ENCODE measurements around the gene ERBB4. TPM values are rescaled to one million over a fixed set of nuclear protein-coding genes. Genes with fewer than 3 reads are reported as not detected.

ERBB4 gene
- total RNA-seq, 1 donor from 2014 or later = 2.8 TPM

DNA sequence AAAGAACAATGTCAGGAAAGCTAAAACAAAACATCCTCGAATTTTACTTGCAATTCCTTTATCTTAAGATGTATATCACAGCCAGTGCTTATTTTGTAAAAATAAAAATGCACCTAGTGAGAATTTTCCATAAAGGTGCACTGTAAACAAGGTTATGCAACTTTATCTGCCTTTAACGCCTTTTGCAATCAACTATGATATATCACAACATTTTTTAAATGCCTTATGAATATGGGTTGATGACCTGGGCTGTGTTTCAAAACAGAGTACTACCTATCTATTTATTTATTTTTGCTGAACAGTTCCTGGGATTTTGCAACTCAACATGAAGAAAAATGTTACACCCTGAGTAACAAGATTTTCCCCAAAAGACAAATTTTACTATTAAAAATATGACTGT lies 1112.4 kb downstream of the ERBB4 start:
- Mint-ChIP-seq H3K27me3 (ENCODE audit: unreplicated experiment) (no peaks in the 10 kb centered on the region), H3K27ac (ENCODE audit: unreplicated experiment) (no peak overlapping the region), H3K36me3 (ENCODE audit: unreplicated experiment) (no peaks in the 10 kb centered on the region), H3K4me1 (ENCODE audit: unreplicated experiment) (peaks cover 5% of the 10 kb centered on the region), H3K9me3 (ENCODE audit: unreplicated experiment) (no peaks in the 10 kb centered on the region), H3K4me3 (ENCODE audit: unreplicated experiment) (no peak overlapping the region)
- no peak for DNase-seq (ENCODE audit: extremely low spot score, unreplicated experiment)
- TF ChIP-seq, protein P1, sequence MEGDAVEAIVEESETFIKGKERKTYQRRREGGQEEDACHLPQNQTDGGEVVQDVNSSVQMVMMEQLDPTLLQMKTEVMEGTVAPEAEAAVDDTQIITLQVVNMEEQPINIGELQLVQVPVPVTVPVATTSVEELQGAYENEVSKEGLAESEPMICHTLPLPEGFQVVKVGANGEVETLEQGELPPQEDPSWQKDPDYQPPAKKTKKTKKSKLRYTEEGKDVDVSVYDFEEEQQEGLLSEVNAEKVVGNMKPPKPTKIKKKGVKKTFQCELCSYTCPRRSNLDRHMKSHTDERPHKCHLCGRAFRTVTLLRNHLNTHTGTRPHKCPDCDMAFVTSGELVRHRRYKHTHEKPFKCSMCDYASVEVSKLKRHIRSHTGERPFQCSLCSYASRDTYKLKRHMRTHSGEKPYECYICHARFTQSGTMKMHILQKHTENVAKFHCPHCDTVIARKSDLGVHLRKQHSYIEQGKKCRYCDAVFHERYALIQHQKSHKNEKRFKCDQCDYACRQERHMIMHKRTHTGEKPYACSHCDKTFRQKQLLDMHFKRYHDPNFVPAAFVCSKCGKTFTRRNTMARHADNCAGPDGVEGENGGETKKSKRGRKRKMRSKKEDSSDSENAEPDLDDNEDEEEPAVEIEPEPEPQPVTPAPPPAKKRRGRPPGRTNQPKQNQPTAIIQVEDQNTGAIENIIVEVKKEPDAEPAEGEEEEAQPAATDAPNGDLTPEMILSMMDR (IDR thresholded peaks at IDR 0.05) = no peak

DNA sequence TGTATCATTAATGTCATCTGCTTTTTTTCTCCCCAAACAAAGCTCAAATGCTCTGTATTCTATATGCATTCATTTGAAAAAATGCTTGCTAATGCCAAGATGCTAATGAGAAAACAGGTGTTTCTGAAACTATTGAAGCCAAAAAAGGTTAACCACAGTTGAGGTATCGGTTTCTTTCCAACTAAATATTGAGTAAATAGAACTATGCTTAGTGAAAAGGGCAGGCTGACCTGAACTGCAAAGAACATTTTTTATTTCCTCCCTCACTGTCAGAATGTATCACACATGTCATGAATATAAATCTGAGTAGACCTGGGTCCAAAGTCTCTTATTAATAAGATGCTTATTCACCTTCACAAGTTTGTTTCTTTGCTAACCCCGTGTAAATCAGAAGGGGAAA lies 1115.6 kb downstream of the ERBB4 start:
- no peak for DNase-seq (ENCODE audit: extremely low spot score, unreplicated experiment)
- Mint-ChIP-seq H3K4me3 (ENCODE audit: unreplicated experiment) (no peak overlapping the region), H3K36me3 (ENCODE audit: unreplicated experiment) (no peaks in the 10 kb centered on the region), H3K9me3 (ENCODE audit: unreplicated experiment) (no peaks in the 10 kb centered on the region), H3K27me3 (ENCODE audit: unreplicated experiment) (no peaks in the 10 kb centered on the region), H3K4me1 (ENCODE audit: unreplicated experiment) (no peaks in the 10 kb centered on the region), H3K27ac (ENCODE audit: unreplicated experiment) (no peak overlapping the region)
- TF ChIP-seq, protein P1 (IDR thresholded peaks at IDR 0.05) = no peak

DNA sequence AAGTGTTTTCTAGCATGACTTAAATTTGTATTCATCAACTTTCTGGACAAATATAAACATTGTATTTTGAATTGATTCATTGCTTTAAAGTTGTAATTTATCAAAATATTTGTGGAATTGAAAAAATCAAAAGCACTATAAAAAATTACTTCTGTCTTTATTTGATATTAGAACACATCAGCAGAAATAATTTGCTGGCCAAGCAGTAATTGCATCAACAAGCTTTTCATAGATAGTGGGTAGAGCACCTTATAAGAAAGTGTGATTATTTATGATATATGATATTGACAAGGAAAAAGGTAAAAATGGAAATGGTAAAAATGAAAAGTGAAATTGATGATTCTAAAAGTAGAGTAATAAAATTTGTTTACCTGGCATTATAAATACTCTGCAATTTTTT lies 1121.1 kb downstream of the ERBB4 start:
- no peaks in the 10 kb centered on the region for H3K36me3 Mint-ChIP-seq (ENCODE audit: unreplicated experiment)

DNA sequence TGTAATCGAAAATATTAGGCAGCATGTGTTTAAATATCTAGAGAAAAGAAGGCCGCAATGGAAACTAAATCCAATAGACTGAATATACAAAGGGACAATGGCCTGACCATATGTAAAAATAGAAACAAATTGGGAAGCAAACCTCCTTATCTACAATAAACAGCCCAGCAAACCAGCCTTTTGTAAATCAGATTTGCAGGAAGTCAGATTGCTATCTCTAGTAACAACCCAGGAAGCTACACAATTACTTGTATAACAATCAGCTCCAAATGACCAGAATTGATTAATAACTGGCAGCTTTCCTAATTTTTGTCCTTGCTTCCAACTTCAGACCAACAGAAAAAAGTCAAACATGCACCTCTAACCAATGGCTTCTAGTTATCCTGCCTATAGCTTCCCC lies 1122.2 kb downstream of the ERBB4 start:
- no peaks in the 10 kb centered on the region for H3K9me3 Mint-ChIP-seq (ENCODE audit: unreplicated experiment)
- DNase-seq (ENCODE audit: extremely low spot score, unreplicated experiment) = no peak

More for the DNA sequence above, 1121.1 kb downstream of the ERBB4 start:
- no peak overlapping the region for H3K27ac Mint-ChIP-seq (ENCODE audit: unreplicated experiment)
- no peaks in the 10 kb centered on the region for H3K27me3 Mint-ChIP-seq (ENCODE audit: unreplicated experiment)
- no peak overlapping the region for H3K4me3 Mint-ChIP-seq (ENCODE audit: unreplicated experiment)
- H3K9me3 Mint-ChIP-seq (ENCODE audit: unreplicated experiment) = no peaks in the 10 kb centered on the region
- no peak for DNase-seq (ENCODE audit: extremely low spot score, unreplicated experiment)
- H3K4me1 Mint-ChIP-seq (ENCODE audit: unreplicated experiment) = no peaks in the 10 kb centered on the region
- TF ChIP-seq, protein P1 (IDR thresholded peaks at IDR 0.05) = no peak

DNA sequence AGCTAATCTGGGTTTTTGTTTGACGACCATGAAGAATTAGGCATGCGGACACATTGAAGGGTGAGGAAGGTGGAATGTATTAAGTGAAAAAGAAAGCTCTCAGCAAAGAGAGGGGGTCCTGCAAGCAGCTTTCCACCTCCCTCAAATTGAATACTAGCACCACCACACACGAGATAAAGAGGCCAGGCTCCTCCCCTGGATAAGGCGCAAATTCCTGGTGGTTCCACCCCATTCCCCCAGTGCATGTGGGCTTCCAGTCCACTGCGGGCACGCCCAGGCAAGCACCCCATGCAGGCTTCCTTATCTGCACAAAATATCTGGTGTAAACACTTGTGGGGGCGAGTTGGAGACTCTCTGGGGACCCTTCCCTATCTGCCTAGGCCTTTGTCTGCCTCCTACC lies 1124.9 kb downstream of the ERBB4 start:
- TF ChIP-seq, protein P1 (IDR thresholded peaks at IDR 0.05) = no peak
- H3K4me1 Mint-ChIP-seq (ENCODE audit: unreplicated experiment) = no peaks in the 10 kb centered on the region
- no peaks in the 10 kb centered on the region for H3K27me3 Mint-ChIP-seq (ENCODE audit: unreplicated experiment)
- no peak for DNase-seq (ENCODE audit: extremely low spot score, unreplicated experiment)
- no peak overlapping the region for H3K27ac Mint-ChIP-seq (ENCODE audit: unreplicated experiment)
- H3K4me3 Mint-ChIP-seq (ENCODE audit: unreplicated experiment) = no peak overlapping the region
- H3K9me3 Mint-ChIP-seq (ENCODE audit: unreplicated experiment) = no peaks in the 10 kb centered on the region
- H3K36me3 Mint-ChIP-seq (ENCODE audit: unreplicated experiment) = no peaks in the 10 kb centered on the region

More for the DNA sequence above, 1122.2 kb downstream of the ERBB4 start:
- Mint-ChIP-seq H3K27me3 (ENCODE audit: unreplicated experiment) (no peaks in the 10 kb centered on the region), H3K36me3 (ENCODE audit: unreplicated experiment) (no peaks in the 10 kb centered on the region), H3K27ac (ENCODE audit: unreplicated experiment) (no peak overlapping the region), H3K4me3 (ENCODE audit: unreplicated experiment) (no peak overlapping the region), H3K4me1 (ENCODE audit: unreplicated experiment) (no peaks in the 10 kb centered on the region)
- TF ChIP-seq, protein P1 (IDR thresholded peaks at IDR 0.05) = no peak
